Spleen (tissue), 11 donors: Measurements from ENCODE around the gene GAPDHS. TPM values are rescaled to one million over a fixed set of nuclear protein-coding genes. Genes with fewer than 3 reads are reported as not detected.

ENCODE experiments used
- DNase-seq: peaks from one replicate; pipeline ENCODE4 v3.0.0-alpha.2; 2020
- H3K27ac ChIP-seq, 8 donors: fragments of 200-600 bp; sonication (generic) in 7 of 8; 1 replicate in 4 of 8; 2 replicates in 4 of 8; pipeline versions ENCODE4 v1.5.0 to v1.8.0; 2016 to 2021; ENCODE audit warnings: inconsistent platforms in 4 of 8, mild to moderate bottlenecking in 4 of 8, moderate library complexity in 1 of 8
- H3K27me3 ChIP-seq, 7 donors: fragments of 200-600 bp; sonication (generic) in 6 of 7; replicated peaks in 1 of 7; 1 replicate in 4 of 7; 2 replicates in 3 of 7; pipeline versions ENCODE4 v1.5.0 to v1.8.0; 2016 to 2021; ENCODE audit warnings: inconsistent platforms in 3 of 7, mild to moderate bottlenecking in 1 of 7
- H3K36me3 ChIP-seq, 6 donors: fragments of 200-600 bp; sonication (generic) in 5 of 6; 1 replicate in 4 of 6; 2 replicates in 2 of 6; pipeline versions ENCODE4 v1.5.0 to v1.8.0; 2016 to 2021; ENCODE audit warnings: inconsistent platforms in 2 of 6
- H3K4me1 ChIP-seq, 6 donors: fragments of 200-600 bp; sonication (generic) in 5 of 6; 1 replicate in 3 of 6; 2 replicates in 3 of 6; pipeline versions ENCODE4 v1.5.0 to v1.8.0; 2016 to 2021; ENCODE audit warnings: inconsistent platforms in 3 of 6
- H3K4me3 ChIP-seq, 8 donors: fragments of 200-600 bp; sonication (generic) in 7 of 8; 1 replicate in 4 of 8; 2 replicates in 4 of 8; pipeline versions ENCODE4 v1.5.0 to v1.8.0; 2016 to 2021; ENCODE audit warnings: inconsistent platforms in 4 of 8, mild to moderate bottlenecking in 4 of 8, moderate library complexity in 2 of 8
- H3K9me3 ChIP-seq, 8 donors: fragments of 200-600 bp; sonication (generic) in 7 of 8; 1 replicate in 4 of 8; 2 replicates in 4 of 8; pipeline versions ENCODE4 v1.5.0 to v1.8.0; 2016 to 2021; ENCODE audit warnings: inconsistent platforms in 4 of 8
- POLR2A ChIP-seq, 3 donors: fragments of 450-650 bp; IDR thresholded peaks; one replicate each; pipeline ENCODE4 v1.5.1; 2017; ENCODE audit warnings: antibody characterized with exemption in 3 of 3, mild to moderate bottlenecking in 1 of 3
- POLR2AphosphoS5 ChIP-seq, 3 donors: sonication (generic); formaldehyde crosslinking; IDR thresholded peaks; one replicate each; pipeline ENCODE4 v1.5.1; 2017; ENCODE audit warnings: antibody characterized with exemption in 3 of 3
- WGBS, 5 donors: extraction: QIAGEN DNeasy Blood & Tissue Kit in 3 of 5; methylation state at CpG; one replicate each; pipeline versions ENCODE4 v1.1.5 to v1.1.7; 2013 to 2018; 5-methylcytosine and 5-hydroxymethylcytosine counted together
- intact Hi-C: fragments of 100-400 bp; cut with DNase I; formaldehyde crosslinking; loops from one replicate; pipeline ENCODE4 v1.15.0; 2023; ENCODE audit warnings: low total_unique reads
- polyA plus RNA-seq, 3 donors: library from polyadenylated mRNA; stranded (reverse); fragments of 200-250 nt; gene quantifications; one replicate each; pipeline ENCODE4 v1.2.1, GENCODE V29; 2013
- total RNA-seq, 7 donors: library from RNA; depleted of rRNA in 3 of 7; stranded (reverse); fragments of >200 nt in 3 of 7; fragmentation: NEBNext Ultra II Directional in 4 of 7; extraction: Animal tissue kit (Norgen Biotek cat#: 25700) in 4 of 7; gene quantifications; one replicate each; pipeline versions ENCODE4 v1.1.0 to v1.2.1, GENCODE V29; 2016 to 2021
- TF ChIP-seq, protein P1 (sequence below), 11 experiments: fragments of 200-600 bp in 7 of 11; fragments of 450-650 bp in 4 of 11; sonication (generic) in 4 of 11; IDR thresholded peaks in 8 of 11; conservative IDR thresholded peaks in 3 of 11; 1 replicate in 7 of 11; 2 replicates in 4 of 11; pipeline versions ENCODE4 v1.4.0 to v1.8.0; 2016 to 2021; ENCODE audit warnings: antibody characterized with exemption in 11 of 11, inconsistent platforms in 4 of 11, mild to moderate bottlenecking in 1 of 11
- donor health status: healthy with polysubstance abuse.
- donor health status: DM: no; HTN: no; CAD: no; lungs with moderate emphysema.
- donor health status: DM: no; HTN: no; CAD: no.
- donor health status: Bipolar disorder and iron deficiency.
- donor health status: healthy.
- donor health status: DM: no; HTN: no; CAD: no.
- donor health status: DM: yes; HTN: yes; CAD: no.

The GAPDHS gene
- total and polyA plus RNA-seq, 10 donors = 0.13 to 0.17 (median 0.14) TPM; not detected in 7

DNA sequence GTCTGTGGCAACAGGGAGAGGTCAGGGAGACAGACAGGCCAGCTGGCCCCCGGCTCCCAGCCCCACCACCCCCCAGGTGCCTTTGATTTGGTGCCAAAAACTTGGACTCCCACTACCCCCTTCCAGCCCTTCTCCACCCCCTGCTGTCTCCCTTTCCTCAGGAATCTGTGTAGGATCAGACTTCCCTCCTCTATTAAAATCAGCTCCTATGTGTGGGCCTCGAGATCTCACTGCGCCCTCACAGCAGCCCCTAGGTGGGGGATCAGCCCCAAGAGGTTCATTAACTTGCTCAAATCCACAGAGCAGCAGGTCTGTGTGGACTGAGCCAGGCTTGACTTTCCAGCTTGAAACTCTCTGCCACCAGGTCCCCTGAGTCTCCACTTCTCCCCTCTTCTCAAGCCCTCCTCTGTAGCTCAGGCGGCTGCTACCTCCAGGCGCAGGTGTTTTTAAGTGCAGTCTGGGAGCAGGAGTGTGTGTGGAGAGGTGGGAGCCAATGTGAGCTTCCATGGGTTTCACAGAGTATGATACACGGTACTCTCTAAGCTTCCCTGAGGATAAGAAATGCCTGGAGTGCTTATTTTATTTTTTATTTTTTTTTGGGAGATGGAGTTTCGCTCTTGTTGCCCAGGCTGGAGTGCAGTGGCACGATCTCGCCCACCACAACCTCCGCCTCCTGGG, 1.7 kb downstream of the GAPDHS start:
- H3K9me3 ChIP-seq = no peaks in the 10 kb centered on the region
- H3K27ac ChIP-seq = no peak overlapping the region
- peaks cover 0 to 71% (median 19%) of the 10 kb centered on the region in 7 donors for H3K27me3 ChIP-seq
- no peaks in the 10 kb centered on the region for H3K36me3 ChIP-seq
- DNase-seq = no peak
- WGBS, 5 donors = 69 to 83% (median 77%) methylated on average over 10 of the region's 10 CpGs
- H3K4me3 ChIP-seq = no peak overlapping the region
- TF ChIP-seq POLR2AphosphoS5 (IDR thresholded peaks at IDR 0.05) (no peak), POLR2A (IDR thresholded peaks at IDR 0.05) (no peak)
- TF ChIP-seq, protein P1, sequence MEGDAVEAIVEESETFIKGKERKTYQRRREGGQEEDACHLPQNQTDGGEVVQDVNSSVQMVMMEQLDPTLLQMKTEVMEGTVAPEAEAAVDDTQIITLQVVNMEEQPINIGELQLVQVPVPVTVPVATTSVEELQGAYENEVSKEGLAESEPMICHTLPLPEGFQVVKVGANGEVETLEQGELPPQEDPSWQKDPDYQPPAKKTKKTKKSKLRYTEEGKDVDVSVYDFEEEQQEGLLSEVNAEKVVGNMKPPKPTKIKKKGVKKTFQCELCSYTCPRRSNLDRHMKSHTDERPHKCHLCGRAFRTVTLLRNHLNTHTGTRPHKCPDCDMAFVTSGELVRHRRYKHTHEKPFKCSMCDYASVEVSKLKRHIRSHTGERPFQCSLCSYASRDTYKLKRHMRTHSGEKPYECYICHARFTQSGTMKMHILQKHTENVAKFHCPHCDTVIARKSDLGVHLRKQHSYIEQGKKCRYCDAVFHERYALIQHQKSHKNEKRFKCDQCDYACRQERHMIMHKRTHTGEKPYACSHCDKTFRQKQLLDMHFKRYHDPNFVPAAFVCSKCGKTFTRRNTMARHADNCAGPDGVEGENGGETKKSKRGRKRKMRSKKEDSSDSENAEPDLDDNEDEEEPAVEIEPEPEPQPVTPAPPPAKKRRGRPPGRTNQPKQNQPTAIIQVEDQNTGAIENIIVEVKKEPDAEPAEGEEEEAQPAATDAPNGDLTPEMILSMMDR (IDR thresholded peaks at IDR 0.05 in 8 of 11, conservative IDR thresholded peaks at IDR 0.05 in 3 of 11) = no peak
- peaks cover 2 to 17% (median 15%) of the 10 kb centered on the region in 6 donors for H3K4me1 ChIP-seq
- intact Hi-C loops = no loop called here

DNA sequence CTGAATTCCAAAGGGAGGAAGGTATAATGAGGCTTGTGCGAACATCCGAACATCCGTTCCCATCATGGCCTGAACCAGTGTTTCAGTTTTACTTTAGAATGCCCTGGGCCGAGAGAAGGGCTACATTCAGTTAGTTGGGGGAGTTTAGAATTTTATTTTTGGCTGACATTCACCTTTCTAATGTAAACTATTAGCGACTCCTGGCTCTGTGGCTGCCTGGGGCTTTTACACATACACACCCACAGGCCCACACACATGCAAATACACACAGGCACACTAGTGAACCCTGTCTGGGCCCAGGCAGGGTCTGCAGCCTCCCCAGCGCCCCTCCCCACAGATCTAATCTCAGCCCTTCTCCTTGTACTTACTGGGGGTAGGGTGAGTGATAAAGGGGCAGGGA, 6.1 kb downstream of the GAPDHS start:
- Histone ChIP-seq H3K4me3 (no peak overlapping the region), H3K36me3 (peaks cover 0 to 8% (median 0%) of the 10 kb centered on the region in 6 donors), H3K9me3 (no peaks in the 10 kb centered on the region), H3K27me3 (peaks cover 0 to 27% (median 4%) of the 10 kb centered on the region in 7 donors), H3K4me1 (peaks cover under 1 to 14% (median 3%) of the 10 kb centered on the region in 6 donors), H3K27ac (no peak overlapping the region)
- WGBS, 5 donors = 74 to 80% (median 78%) methylated on average over 6 of the region's 6 CpGs
- no peak for DNase-seq
- intact Hi-C loops = no loop called here
- TF ChIP-seq, protein P1 (IDR thresholded peaks at IDR 0.05 in 8 of 11, conservative IDR thresholded peaks at IDR 0.05 in 3 of 11) = no peak
- TF ChIP-seq POLR2A (IDR thresholded peaks at IDR 0.05) (no peak), POLR2AphosphoS5 (IDR thresholded peaks at IDR 0.05) (no peak)

DNA sequence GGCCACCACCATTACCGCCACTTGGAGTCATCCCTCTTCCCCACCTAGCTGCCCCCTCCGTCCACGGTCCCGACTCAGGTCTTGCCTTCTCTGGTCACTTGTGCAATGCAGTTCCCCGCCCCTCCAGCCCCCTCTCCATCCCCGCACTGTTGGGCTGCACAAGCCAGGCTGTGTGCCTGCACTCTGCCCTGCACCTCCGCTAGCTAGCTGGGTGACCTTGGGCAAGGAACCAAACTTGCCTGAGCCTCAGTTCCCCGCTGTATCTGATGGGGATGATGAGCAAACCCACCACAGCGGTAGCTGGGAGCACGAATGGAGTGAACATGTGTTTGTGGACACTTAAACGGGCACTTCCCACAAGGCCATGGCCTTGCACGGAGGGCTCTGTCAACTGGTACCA, 6.6 kb downstream of the GAPDHS start:
- Histone ChIP-seq H3K4me1 (peaks cover 5 to 17% (median 8%) of the 10 kb centered on the region in 6 donors), H3K36me3 (peaks cover 0 to 8% (median 0%) of the 10 kb centered on the region in 6 donors), H3K27ac (no peak overlapping the region), H3K27me3 (peaks cover 0 to 22% (median 0%) of the 10 kb centered on the region in 7 donors), H3K4me3 (no peak overlapping the region), H3K9me3 (no peaks in the 10 kb centered on the region)
- DNase-seq = no peak
- TF ChIP-seq, protein P1 (IDR thresholded peaks at IDR 0.05 in 8 of 11, conservative IDR thresholded peaks at IDR 0.05 in 3 of 11) = no peak
- TF ChIP-seq POLR2AphosphoS5 (IDR thresholded peaks at IDR 0.05) = peak in 1 of 3 donors; percentile 31
- intact Hi-C loops = no loop called here
- WGBS, 5 donors = 87 to 94% (median 89%) methylated on average over 12 of the region's 12 CpGs

DNA sequence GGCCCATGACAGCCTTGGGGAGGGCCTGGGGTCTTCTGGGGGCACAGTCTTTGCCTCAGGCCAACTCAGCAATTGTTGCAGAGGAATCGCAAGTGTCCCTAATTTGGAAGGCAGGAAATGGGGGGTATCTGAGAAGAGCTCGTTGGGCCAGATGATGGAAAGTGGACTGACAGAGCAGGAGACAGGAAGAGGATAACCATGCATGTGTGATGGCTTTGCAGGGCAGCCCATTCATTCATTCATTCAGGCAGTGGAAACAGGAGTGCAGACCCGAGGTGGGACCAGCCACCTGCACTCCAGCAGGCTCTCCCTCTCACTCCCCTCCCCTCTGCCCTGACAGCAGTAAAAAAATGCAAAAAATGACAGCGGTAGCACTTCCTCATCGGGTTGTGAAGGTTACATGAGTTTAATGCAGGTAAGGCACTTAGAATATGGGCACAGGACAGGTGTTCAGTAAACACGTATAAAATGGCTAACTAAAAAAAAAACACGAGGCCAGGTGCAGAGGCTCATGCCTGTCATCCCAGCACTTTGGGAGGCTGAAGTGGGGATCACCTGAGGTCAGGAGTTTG, 7.2 kb downstream of the GAPDHS start:
- no peak overlapping the region for H3K27ac ChIP-seq
- no peak for DNase-seq
- H3K4me1 ChIP-seq = peaks cover 5 to 20% (median 12%) of the 10 kb centered on the region in 6 donors
- H3K27me3 ChIP-seq = peaks cover 0 to 18% (median 0%) of the 10 kb centered on the region in 7 donors
- peaks cover 0 to 8% (median 0%) of the 10 kb centered on the region in 6 donors for H3K36me3 ChIP-seq
- TF ChIP-seq POLR2AphosphoS5 (IDR thresholded peaks at IDR 0.05) (no peak), POLR2A (IDR thresholded peaks at IDR 0.05) (no peak)
- TF ChIP-seq, protein P1 (IDR thresholded peaks at IDR 0.05 in 8 of 11, conservative IDR thresholded peaks at IDR 0.05 in 3 of 11) = no peak
- no peak overlapping the region for H3K4me3 ChIP-seq
- intact Hi-C loops = no loop called here
- H3K9me3 ChIP-seq = no peaks in the 10 kb centered on the region
- 54 to 67% (median 63%) methylated on average over 6 to 7 of the region's 7 CpGs for WGBS, 5 donors
